K562 (cell line): ENCODE measurements around the gene RUNX3. TPM values are rescaled to one million over a fixed set of nuclear protein-coding genes. Genes with fewer than 3 reads are reported as not detected.

Source experiments
- ATAC-seq: fragments of 200-7000 bp; cut with Tn5 transposase; 3 replicates; pipeline ENCODE4 v1.9.1; 2020; ENCODE audit warnings: moderate library complexity
- BruUV-seq: library from RNA; stranded (reverse); fragments of 400-500 nt; replicated peaks from 2 replicates; lab custom pipeline; 2021; lab: Mats Ljungman, UMichigan
- CTCF ChIA-PET: fragments of 300-600 bp; formaldehyde crosslinking; extraction: SDS; loops from one replicate; lab custom pipeline; 2021; ENCODE audit warnings: low intra/inter-chr PET ratio; lab: Yijun Ruan, JAX
- POLR2A ChIA-PET: fragments of 300-600, 350-650 bp; sonication (Branson Sonifier 250); formaldehyde crosslinking; extraction: SDS; loops from one replicate; lab custom pipeline; 2021; ENCODE audit warnings: antibody characterized with exemption, inconsistent platforms; lab: Yijun Ruan, JAX
- DNase-seq, 4 experiments: peaks; one replicate each; pipeline versions ENCODE4 v3.0.0 to v3.0.0-alpha.2; 2011 to 2018; ENCODE audit warnings: low spot score in 3 of 4, mixed read lengths in 3 of 4; ENCODE audit errors: extremely low read depth in 1 of 4
- FAIRE-seq: peaks from 2 replicates; lab custom pipeline; 2011; peaks lifted over from hg19 to GRCh38; lab: Jason Lieb, UNC
- H2AFZ ChIP-seq: 2 replicates; pipeline ENCODE4 v1.6.0; 2011; ENCODE audit warnings: low read depth, low read length, control low read depth, inconsistent platforms
- H3K27ac ChIP-seq: fragments of 200-600 bp; 3 replicates; pipeline ENCODE4 v1.8.0; 2011; ENCODE audit warnings: low read depth, mild to moderate bottlenecking, control low read depth, inconsistent platforms, low read length, moderate library complexity, mixed read lengths; ENCODE audit errors: extremely low read depth
- H3K27me3 ChIP-seq, 2 experiments: fragments of 300-600 bp in 1 of 2; 2 replicates in 1 of 2; 3 replicates in 1 of 2; pipeline versions ENCODE4 v1.6.0 to v1.8.0; 2011; ENCODE audit warnings: inconsistent platforms in 2 of 2, low read length in 2 of 2, mild to moderate bottlenecking in 1 of 2, mixed read lengths in 1 of 2, moderate library complexity in 1 of 2; ENCODE audit not compliant: control insufficient read depth in 2 of 2, insufficient read depth in 2 of 2
- H3K36me3 ChIP-seq: fragments of 300-600 bp; 3 replicates; pipeline ENCODE4 v1.8.0; 2011; ENCODE audit warnings: mild to moderate bottlenecking, low read length, inconsistent platforms; ENCODE audit not compliant: control insufficient read depth, insufficient read depth
- H3K4me1 ChIP-seq, 2 experiments: fragments of 200-600 bp in 1 of 2; replicated peaks in 1 of 2; 2 replicates in 1 of 2; 3 replicates in 1 of 2; pipeline versions ENCODE4 v1.5.1 to v1.8.0; 2011; ENCODE audit warnings: inconsistent platforms in 2 of 2, low read length in 2 of 2, mild to moderate bottlenecking in 1 of 2, mixed read lengths in 1 of 2, moderate library complexity in 1 of 2; ENCODE audit not compliant: control insufficient read depth in 2 of 2, insufficient read depth in 2 of 2
- H3K4me2 ChIP-seq: 2 replicates; pipeline ENCODE4 v1.6.1; 2011; ENCODE audit warnings: low read length, control low read depth, inconsistent platforms, mixed read lengths; ENCODE audit not compliant: insufficient read depth
- H3K4me3 ChIP-seq: fragments of 200-600 bp; sonication (generic), shearing (Covaris generic); 2 replicates; pipeline ENCODE4 v1.5.1; 2016; ENCODE audit warnings: control low read depth, inconsistent platforms
- H3K79me2 ChIP-seq: fragments of 200-600 bp; 3 replicates; pipeline ENCODE4 v1.8.0; 2011; ENCODE audit warnings: low read length, inconsistent platforms; ENCODE audit not compliant: control insufficient read depth, insufficient read depth
- H3K9ac ChIP-seq, 2 experiments: 2 replicates each; pipeline versions ENCODE4 v1.6.0 to v1.6.1; 2011; ENCODE audit warnings: low read depth in 2 of 2, low read length in 2 of 2, control low read depth in 1 of 2, inconsistent platforms in 1 of 2, mild to moderate bottlenecking in 1 of 2, mixed read lengths in 1 of 2; ENCODE audit not compliant: insufficient read depth in 1 of 2
- H3K9me1 ChIP-seq: one replicate; pipeline ENCODE4 v1.6.0; 2011; ENCODE audit warnings: inconsistent platforms, mild to moderate bottlenecking, low read length, moderate library complexity; ENCODE audit not compliant: control insufficient read depth, insufficient read depth
- H3K9me3 ChIP-seq: replicated peaks from 2 replicates; pipeline ENCODE4 v1.5.1; 2011; ENCODE audit warnings: low read depth, low read length, inconsistent platforms; ENCODE audit not compliant: control insufficient read depth, insufficient read depth
- H4K20me1 ChIP-seq: replicated peaks from 2 replicates; pipeline ENCODE4 v1.6.1; 2011; ENCODE audit warnings: low read length, inconsistent platforms, mixed read lengths; ENCODE audit not compliant: control insufficient read depth, insufficient read depth
- MEIS2 ChIP-seq: fragments of 450-650 bp; IDR thresholded peaks from 2 replicates; pipeline ENCODE4 v1.6.1; 2014; ENCODE audit warnings: mild to moderate bottlenecking; ENCODE audit not compliant: partially characterized antibody
- SPI1 ChIP-seq: IDR thresholded peaks from 2 replicates; pipeline ENCODE4 v1.6.1; 2011; ENCODE audit warnings: low read depth, low read length, control low read depth, borderline replicate concordance
- WGBS: fragments of 100-300 bp; shearing (Covaris generic); methylation state at CpG from one replicate; pipeline ENCODE4 v1.1.6; 2016; ENCODE audit warnings: low coverage, mixed read lengths; ENCODE audit not compliant: insufficient coverage; ENCODE audit errors: missing lambda C conversion rate; 5-methylcytosine and 5-hydroxymethylcytosine counted together
- in situ Hi-C: fragments of 300-500 bp; cut with MboI; formaldehyde crosslinking; loops from 4 replicates; pipeline ENCODE4 v1.15.0; 2018; ENCODE audit warnings: inconsistent platforms, mixed read lengths
- intact Hi-C: fragments of 100-400 bp; cut with micrococcal nuclease; formaldehyde crosslinking; loops from 2 replicates; pipeline ENCODE4 v1.14.2; 2022
- polyA plus RNA-seq, 8 experiments: library from polyadenylated mRNA; depleted of rRNA in 4 of 8; stranded (reverse) in 5 of 8; unstranded in 3 of 8; fragments of >200 nt; fragmentation: Nextera tagmentation in 2 of 8; fragmentation: Illumina TruSeq in 1 of 8; extraction: Ambion mirVana in 2 of 8; extraction: Trizol in 1 of 8; gene quantifications; 2 replicates each; pipeline versions ENCODE4 v1.2.1 to v1.2.3, GENCODE V29; 2011 to 2014; ENCODE audit warnings: inconsistent platforms in 1 of 8, missing spikeins in 1 of 8
- total RNA-seq, 7 experiments: library from RNA; depleted of rRNA in 6 of 7; stranded (reverse); fragments of >200 nt in 6 of 7; fragmentation: Illumina TruSeq in 2 of 7; extraction: Trizol in 2 of 7; gene quantifications; 2 replicates each; pipeline versions ENCODE4 v1.2.1 to v1.2.3, GENCODE V29; 2011 to 2021; ENCODE audit warnings: low replicate concordance in 1 of 7
- TF ChIP-seq, protein P1 (sequence below): fragments of 250-450 bp; sonication (Bioruptor Pico); IDR thresholded peaks from 2 replicates; pipeline ENCODE4 v1.5.1; 2021; ENCODE audit warnings: mild to moderate bottlenecking
- TF ChIP-seq, protein P2 (sequence below): fragments of 250-450 bp; sonication (Bioruptor Pico); IDR thresholded peaks from 2 replicates; pipeline ENCODE4 v1.9.0; 2021; ENCODE audit warnings: mild to moderate bottlenecking

RUNX3 gene
- total and polyA plus RNA-seq, 9 of the 15 experiments (the other 6 are each of a cell fraction or from before 2014, with no cell fraction given): 0.01 to 0.64 (median 0.09) TPM

DNA sequence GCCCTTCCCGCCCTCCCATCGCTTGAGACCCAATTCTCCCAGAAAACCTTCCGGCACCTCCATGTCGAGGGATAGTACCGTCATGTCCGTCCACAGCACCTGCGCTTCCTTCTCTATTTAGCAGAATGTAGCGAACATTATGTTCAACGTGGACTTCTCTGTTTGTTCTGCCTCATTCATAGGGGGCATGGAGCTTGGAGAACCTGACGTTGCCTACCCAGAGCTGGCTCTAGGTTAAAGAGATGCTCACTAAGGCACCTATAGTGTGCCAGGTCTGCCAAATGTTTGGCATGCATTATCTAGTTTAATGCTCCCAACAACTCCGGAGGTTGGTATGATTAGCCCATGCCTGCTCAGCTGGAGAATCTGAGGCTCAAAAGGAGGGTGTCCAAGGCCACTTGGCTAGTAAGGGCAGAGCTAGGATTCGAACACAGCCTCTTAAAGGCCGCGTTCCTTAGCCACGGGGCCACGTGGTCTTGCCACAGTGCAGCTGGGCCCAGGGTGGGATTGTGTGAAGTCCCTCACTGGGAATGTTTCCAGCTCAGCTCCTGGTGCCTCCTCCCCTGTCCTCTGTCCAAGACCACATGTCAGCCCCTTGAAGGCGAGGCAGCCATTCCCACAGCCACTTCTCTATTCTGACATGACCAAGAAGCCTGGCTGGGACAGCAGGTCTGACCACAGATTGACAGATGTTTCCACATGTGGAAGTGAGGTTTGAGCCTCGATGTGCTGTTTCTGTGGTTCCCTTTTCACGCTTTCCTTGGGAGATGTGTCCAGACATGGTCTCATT lies 57.8 kb downstream of the RUNX3 start:
- in situ Hi-C loops: no loop called here
- Histone ChIP-seq H3K27ac (no peak overlapping the region), H3K4me2 (no peak overlapping the region), H3K27me3 (peaks cover 57 to 68% of the 10 kb centered on the region in 2 experiments), H3K79me2 (no peaks in the 10 kb centered on the region), H3K9me3 (no peaks in the 10 kb centered on the region), H3K4me1 (peaks cover 0 to 3% of the 10 kb centered on the region in 2 experiments; a peak in 2 of 5 replicates), H3K9ac (no peak overlapping the region), H2AFZ (no peak overlapping the region), H3K9me1 (no peaks in the 10 kb centered on the region), H3K4me3 (no peak overlapping the region), H3K36me3 (no peaks in the 10 kb centered on the region), H4K20me1 (0 out of 2 replicates have a peak, but pooled peaks cover 6% of the 10 kb centered on the region)
- no TSS peak for BruUV-seq
- DNase-seq (no peak), FAIRE-seq (peak; percentile 6), ATAC-seq (no peak)
- ChIA-PET POLR2A (interaction anchor here (0.5 to 0.7 kb wide), 3 partner anchors 168 to 361 kb away, joined by 3 read pairs; no protein-coding TSS in a partner anchor), CTCF (no interaction called here)
- TF ChIP-seq, protein P1, sequence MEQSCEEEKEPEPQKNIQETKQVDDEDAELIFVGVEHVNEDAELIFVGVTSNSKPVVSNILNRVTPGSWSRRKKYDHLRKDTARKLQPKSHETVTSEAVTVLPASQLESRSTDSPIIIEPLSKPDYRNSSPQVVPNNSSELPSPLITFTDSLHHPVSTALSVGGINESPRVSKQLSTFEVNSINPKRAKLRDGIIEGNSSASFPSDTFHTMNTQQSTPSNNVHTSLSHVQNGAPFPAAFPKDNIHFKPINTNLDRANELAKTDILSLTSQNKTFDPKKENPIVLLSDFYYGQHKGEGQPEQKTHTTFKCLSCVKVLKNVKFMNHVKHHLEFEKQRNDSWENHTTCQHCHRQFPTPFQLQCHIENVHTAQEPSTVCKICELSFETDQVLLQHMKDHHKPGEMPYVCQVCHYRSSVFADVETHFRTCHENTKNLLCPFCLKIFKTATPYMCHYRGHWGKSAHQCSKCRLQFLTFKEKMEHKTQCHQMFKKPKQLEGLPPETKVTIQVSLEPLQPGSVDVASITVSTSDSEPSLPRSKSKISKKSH (CRISPR knock-in tag): no peak
- peak; percentile 49; the same call in 1 of the 2 replicates for TF ChIP-seq SPI1
- TF ChIP-seq MEIS2: peak; percentile 31
- TF ChIP-seq, protein P2, sequence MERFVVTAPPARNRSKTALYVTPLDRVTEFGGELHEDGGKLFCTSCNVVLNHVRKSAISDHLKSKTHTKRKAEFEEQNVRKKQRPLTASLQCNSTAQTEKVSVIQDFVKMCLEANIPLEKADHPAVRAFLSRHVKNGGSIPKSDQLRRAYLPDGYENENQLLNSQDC (CRISPR knock-in tag): no peak
- intact Hi-C loops: no loop called here
- WGBS: 3% methylated on average over 19 of the region's 19 CpGs
